ENCODE measurements around the gene SLC7A4. TPM values are rescaled to one million over a fixed set of nuclear protein-coding genes. Genes with fewer than 3 reads are reported as not detected.

SLC7A4 gene
- total and polyA plus RNA-seq, 7 donors, result 0.08 to 0.87 (median 0.10) TPM; not detected in 4

DNA sequence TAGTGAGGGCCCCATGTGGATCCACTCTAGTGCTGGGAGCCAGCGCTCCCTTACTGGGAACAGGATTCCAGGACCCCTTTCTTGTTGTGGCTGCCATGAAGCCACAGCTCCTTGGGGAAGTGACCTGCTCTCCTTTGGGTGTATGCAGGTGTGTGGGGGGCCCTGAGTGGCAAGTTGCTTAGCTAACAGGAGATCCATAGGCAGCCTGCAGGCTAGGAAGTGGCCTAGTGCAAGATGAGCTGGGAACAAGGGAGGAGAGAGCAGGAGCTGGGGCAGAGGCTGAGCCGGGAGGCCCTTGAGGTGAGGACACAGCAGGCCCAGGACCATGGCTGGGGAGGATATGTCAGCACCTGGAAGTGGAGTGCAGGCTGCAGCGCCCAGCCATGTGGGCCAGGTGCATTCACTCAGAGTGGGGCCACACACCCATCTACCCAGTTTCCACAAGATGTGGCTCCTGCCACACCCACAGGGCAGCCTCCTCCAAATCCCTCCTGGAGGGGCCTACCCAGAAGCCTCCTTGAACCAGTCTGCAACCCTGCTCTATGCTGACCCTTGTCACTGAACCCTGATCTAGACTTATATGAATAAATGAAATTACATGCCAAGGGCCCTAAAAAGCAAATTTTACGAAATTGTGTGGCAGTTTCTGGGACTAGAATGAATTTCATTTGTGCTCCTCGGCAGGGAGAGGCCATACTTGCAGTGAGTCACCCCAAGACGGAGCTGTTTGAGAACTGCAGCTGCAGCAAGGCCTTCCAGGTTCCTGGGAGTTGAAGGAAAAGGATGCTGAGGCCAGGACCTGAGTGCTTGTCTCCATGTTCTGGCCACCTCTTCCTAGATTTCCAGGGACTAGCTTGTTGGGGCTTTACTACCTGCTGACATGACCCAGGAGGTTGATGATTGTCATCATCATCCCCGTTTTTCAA lies 33.7 kb downstream of the SLC7A4 start:
- Histone ChIP-seq H3K36me3 (ENCODE audit: insufficient read depth in 1 of 2, low read depth in 1 of 2) (peaks cover 0 to 70% of the 10 kb centered on the region in 2 donors), H3K4me1 (peaks cover 22% of the 10 kb centered on the region), H3K4me3 (no peak overlapping the region), H3K9me3 (no peaks in the 10 kb centered on the region), H3K27ac (no peak overlapping the region), H3K27me3 (ENCODE audit: insufficient read depth in 3 of 3, low read length in 2 of 3) (no peaks in the 10 kb centered on the region)
- 59 to 66% (median 62%) methylated on average over 7 of the region's 7 CpGs for WGBS, 3 donors
- DNase-seq, result no peak
- TF ChIP-seq, protein P1, sequence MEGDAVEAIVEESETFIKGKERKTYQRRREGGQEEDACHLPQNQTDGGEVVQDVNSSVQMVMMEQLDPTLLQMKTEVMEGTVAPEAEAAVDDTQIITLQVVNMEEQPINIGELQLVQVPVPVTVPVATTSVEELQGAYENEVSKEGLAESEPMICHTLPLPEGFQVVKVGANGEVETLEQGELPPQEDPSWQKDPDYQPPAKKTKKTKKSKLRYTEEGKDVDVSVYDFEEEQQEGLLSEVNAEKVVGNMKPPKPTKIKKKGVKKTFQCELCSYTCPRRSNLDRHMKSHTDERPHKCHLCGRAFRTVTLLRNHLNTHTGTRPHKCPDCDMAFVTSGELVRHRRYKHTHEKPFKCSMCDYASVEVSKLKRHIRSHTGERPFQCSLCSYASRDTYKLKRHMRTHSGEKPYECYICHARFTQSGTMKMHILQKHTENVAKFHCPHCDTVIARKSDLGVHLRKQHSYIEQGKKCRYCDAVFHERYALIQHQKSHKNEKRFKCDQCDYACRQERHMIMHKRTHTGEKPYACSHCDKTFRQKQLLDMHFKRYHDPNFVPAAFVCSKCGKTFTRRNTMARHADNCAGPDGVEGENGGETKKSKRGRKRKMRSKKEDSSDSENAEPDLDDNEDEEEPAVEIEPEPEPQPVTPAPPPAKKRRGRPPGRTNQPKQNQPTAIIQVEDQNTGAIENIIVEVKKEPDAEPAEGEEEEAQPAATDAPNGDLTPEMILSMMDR (IDR thresholded peaks at IDR 0.05), result no peak
- ATAC-seq, result no peak
- intact Hi-C loops (cut with DNase I), result loop anchor here in 1 of 2 donors (10.0 kb wide), 1 partner anchor 66 kb away; no protein-coding TSS in a partner anchor

DNA sequence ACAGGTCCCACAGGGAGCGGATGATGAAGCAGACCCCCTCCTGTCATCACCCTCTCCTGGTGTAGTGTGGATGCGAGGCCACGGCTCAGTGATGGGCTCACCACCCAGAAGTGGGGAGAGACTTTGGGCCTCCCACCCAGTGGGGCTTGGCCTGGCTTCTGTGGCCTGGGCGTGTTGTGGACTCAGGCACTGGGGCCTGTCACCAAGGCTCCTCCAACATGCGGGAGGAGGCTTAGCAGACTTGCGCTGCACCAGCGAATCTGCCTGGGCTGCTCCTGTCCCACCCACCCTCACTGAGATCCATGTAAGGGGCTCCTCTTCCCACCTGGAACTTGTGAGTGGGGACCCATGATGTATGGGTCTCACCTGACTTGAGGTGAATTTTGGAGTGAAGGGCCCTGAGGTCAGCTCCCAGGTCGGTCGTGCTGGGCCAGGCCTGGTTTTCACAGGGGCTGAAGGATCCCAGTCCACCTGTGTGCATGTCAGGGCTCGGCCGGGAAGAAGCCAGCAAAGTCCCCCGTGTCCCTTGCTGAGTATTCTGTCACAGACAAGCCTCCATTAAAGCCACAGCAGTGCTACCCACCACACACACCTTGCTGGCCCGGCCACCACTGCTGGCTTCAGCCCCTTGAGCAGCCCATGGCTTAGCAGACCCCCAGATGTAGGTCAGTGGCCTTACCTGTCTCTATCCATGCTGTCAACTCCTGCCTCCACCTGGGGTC lies 34.7 kb downstream of the SLC7A4 start:
- Histone ChIP-seq H3K9me3 (no peaks in the 10 kb centered on the region), H3K4me1 (peaks cover 14% of the 10 kb centered on the region), H3K27me3 (ENCODE audit: insufficient read depth in 3 of 3, low read length in 2 of 3) (no peaks in the 10 kb centered on the region), H3K36me3 (ENCODE audit: insufficient read depth in 1 of 2, low read depth in 1 of 2) (peaks cover 0 to 80% of the 10 kb centered on the region in 2 donors), H3K4me3 (no peak overlapping the region), H3K27ac (no peak overlapping the region)
- DNase-seq (no peak), ATAC-seq (no peak)
- TF ChIP-seq, protein P1 (IDR thresholded peaks at IDR 0.05), result no peak
- 60 to 80% (median 68%) methylated on average over 13 of the region's 13 CpGs for WGBS, 3 donors
- intact Hi-C loops (cut with DNase I), result loop anchor here in 1 of 2 donors (10.0 kb wide), 1 partner anchor 67 kb away; no protein-coding TSS in a partner anchor

DNA sequence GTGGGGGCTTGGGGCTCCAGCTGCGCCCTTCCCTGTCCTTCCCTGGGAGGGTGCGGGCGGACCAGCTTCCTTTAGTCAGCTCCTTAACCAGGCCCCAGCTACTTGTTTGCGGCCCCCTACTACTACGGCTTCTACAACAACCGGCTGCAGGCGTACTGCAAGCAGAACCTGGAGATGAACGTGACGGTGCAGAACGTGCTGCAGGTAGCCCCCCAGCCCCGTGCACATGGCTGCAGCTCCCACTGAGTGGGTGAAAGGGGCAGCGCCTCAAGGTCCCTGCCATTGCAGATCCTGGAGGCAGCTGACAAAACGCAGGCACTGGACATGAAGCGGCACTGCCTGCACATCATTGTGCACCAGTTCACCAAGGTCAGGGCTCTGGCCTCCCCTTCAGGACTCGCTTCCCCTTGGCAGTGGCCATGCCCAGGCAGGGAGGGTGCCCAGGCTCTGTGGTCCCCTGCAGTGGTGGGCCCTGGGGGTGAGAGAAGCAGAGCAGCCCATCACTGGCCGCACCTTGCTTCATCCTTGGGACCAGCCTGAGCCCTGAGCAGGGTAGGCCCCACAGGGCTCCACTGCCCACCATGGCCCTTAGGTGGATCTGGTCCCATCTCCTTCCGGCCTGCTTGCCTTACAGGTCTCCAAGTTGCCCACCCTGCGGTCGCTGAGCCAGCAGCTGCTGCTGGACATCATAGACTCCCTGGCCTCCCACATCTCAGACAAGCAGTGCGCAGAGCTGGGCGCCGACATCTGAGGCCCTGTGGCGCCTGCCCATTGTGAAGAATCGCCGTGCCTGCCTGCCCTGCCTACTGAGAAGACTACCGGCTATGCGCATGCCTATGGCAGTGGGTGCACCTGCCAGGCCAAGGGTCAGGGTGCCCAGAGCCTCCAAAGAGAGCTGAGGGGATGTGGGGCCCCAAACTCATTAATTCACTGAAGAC lies 35.5 kb downstream of the SLC7A4 start:
- ATAC-seq (no peak), DNase-seq (no peak)
- H3K27ac ChIP-seq, result no peak overlapping the region
- H3K27me3 ChIP-seq (ENCODE audit: insufficient read depth in 3 of 3, low read length in 2 of 3), result no peaks in the 10 kb centered on the region
- intact Hi-C loops (cut with DNase I), result loop anchor here in 1 of 2 donors (10.0 kb wide), 1 partner anchor 68 kb away; no protein-coding TSS in a partner anchor
- WGBS, 3 donors, result 82 to 85% (median 82%) methylated on average over 27 of the region's 27 CpGs
- TF ChIP-seq, protein P1 (IDR thresholded peaks at IDR 0.05), result no peak
- no peak overlapping the region for H3K4me3 ChIP-seq
- peaks cover 3 to 88% of the 10 kb centered on the region in 2 donors for H3K36me3 ChIP-seq (ENCODE audit: insufficient read depth in 1 of 2, low read depth in 1 of 2)
- no peaks in the 10 kb centered on the region for H3K9me3 ChIP-seq
- H3K4me1 ChIP-seq, result peaks cover 14% of the 10 kb centered on the region

DNA sequence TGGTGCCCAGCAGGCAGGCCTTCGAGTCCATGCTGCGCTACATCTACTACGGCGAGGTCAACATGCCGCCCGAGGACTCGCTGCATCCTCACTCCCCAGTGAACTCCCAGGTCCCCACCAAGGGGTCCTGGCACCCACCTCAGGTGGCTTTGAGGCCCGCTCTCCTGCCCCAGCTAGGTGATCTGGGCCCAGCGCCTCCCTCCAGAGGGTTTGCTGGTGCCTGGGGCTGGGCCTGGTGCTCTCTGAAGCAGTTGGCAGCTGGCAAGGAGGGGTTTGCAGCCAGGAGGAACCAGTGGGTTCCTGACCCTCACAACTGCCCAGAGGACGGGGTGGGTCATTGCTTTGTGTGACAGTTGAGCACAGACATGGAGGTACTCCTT lies 36.3 kb downstream of the SLC7A4 start:
- Histone ChIP-seq H3K36me3 (ENCODE audit: insufficient read depth in 1 of 2, low read depth in 1 of 2) (peaks cover 3 to 97% of the 10 kb centered on the region in 2 donors), H3K4me1 (peaks cover 10% of the 10 kb centered on the region), H3K9me3 (no peaks in the 10 kb centered on the region), H3K4me3 (no peak overlapping the region), H3K27me3 (ENCODE audit: insufficient read depth in 3 of 3, low read length in 2 of 3) (no peaks in the 10 kb centered on the region), H3K27ac (no peak overlapping the region)
- intact Hi-C loops (cut with DNase I), result loop anchor here in 1 of 2 donors (10.0 kb wide), 1 partner anchor 69 kb away; no protein-coding TSS in a partner anchor
- 90 to 96% (median 93%) methylated on average over 10 of the region's 10 CpGs for WGBS, 3 donors
- no peak for ATAC-seq
- no peak for DNase-seq
- TF ChIP-seq, protein P1 (IDR thresholded peaks at IDR 0.05), result no peak

All from psoas muscle (tissue), 8 donors.